ENCODE results near the gene RPS6KC1. TPM values are rescaled to one million over a fixed set of nuclear protein-coding genes. Genes with fewer than 3 reads are reported as not detected.
"Not testable (repeated sequence)": the region's sequence is repeated elsewhere in the genome, so short reads cannot be mapped to it uniquely, and the experiment has no call there.

The RPS6KC1 gene
- total RNA-seq, 2 donors from 2014 or later, result 9.2 to 10.1 TPM

DNA sequence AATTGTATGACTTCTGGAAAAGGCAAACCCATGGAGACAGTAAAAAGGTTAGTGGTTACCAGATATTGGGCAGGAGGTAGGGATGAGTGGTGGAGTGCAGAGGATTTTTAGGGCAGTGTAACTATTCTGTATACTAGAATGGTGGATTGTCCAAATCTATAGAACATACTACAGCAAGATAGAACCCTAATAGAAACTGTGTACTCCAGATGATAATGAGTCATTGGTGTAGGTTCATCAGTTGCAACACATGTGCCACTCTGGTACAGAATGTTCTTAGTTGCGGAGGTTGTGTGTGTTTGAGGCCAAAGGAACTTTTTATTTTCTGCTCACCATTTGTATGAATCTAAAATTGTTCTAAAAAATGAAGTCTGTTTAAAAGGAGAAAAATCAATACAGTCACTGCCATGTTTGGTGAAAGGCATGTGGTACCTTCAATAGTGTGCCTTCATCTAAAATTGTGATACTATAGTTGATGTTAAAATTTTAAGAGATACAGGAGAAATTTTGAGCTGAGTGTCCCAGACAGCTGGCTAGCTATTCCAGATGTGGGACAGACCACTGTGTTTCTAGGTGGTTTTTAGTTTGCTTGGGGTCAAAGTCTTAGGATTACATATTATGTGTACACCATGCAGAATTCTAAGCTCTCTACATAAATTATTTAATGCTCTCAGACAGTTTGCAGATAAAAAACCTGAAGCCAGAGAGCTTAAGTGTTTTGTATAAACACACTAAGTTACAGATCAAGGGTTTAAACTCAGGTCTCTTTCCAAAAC is 150.5 kb downstream of the RPS6KC1 start:
- no peaks in the 10 kb centered on the region for H3K4me1 ChIP-seq
- H3K9me3 ChIP-seq, result peaks cover 0 to 16% of the 10 kb centered on the region in 2 donors
- no peak overlapping the region for H3K27ac ChIP-seq
- peaks cover 10% of the 10 kb centered on the region for H3K36me3 ChIP-seq
- H3K27me3 ChIP-seq, result no peaks in the 10 kb centered on the region
- TF ChIP-seq, protein P1, sequence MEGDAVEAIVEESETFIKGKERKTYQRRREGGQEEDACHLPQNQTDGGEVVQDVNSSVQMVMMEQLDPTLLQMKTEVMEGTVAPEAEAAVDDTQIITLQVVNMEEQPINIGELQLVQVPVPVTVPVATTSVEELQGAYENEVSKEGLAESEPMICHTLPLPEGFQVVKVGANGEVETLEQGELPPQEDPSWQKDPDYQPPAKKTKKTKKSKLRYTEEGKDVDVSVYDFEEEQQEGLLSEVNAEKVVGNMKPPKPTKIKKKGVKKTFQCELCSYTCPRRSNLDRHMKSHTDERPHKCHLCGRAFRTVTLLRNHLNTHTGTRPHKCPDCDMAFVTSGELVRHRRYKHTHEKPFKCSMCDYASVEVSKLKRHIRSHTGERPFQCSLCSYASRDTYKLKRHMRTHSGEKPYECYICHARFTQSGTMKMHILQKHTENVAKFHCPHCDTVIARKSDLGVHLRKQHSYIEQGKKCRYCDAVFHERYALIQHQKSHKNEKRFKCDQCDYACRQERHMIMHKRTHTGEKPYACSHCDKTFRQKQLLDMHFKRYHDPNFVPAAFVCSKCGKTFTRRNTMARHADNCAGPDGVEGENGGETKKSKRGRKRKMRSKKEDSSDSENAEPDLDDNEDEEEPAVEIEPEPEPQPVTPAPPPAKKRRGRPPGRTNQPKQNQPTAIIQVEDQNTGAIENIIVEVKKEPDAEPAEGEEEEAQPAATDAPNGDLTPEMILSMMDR (IDR thresholded peaks at IDR 0.05), result no peak
- DNase-seq (ENCODE audit: low spot score), result no peak
- no peak overlapping the region for H3K4me3 ChIP-seq

DNA sequence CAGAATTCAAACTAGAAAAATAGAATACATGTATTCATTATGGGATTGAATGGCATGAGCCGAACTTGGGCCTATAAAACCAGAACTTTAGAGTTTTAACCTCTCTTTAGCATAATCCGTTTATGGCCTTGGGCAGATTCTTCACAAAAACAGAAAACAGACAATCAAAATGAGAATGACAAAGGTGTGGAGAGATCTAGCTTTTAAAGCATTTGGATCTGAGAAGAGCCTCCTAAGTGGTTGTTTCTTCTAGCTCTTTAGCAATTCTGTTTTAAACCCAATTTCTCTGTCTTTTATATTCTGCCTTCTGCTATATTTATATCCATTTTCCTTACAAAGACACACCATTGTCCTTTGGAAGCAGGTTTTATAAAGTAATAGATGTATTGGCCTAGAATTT is 160.2 kb downstream of the RPS6KC1 start:
- Histone ChIP-seq H3K4me1 (no peaks in the 10 kb centered on the region), H3K4me3 (no peak overlapping the region), H3K9me3 (no peaks in the 10 kb centered on the region), H3K27me3 (no peaks in the 10 kb centered on the region), H3K36me3 (peaks cover 13% of the 10 kb centered on the region), H3K27ac (no peak overlapping the region)
- TF ChIP-seq, protein P1 (IDR thresholded peaks at IDR 0.05), result no peak
- no peak for DNase-seq (ENCODE audit: low spot score)

DNA sequence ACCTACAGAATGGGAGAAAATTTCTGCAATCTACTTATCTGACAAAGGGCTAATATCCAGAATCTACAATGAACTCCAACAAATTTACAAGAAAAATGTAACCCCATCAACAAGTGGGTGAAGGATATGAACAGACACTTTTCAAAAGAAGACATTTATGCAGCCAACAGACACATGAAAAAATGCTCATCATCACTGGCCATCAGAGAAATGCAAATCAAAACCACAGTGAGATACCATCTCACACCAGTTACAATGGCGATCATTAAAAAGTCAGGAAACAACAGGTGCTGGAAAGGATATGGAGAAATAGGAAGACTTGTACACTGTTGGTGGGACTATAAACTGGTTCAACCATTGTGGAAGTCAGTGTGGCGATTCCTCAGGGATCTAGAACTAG is 168.0 kb downstream of the RPS6KC1 start:
- not testable (repeated sequence) for H3K36me3 ChIP-seq; H3K4me3 ChIP-seq; H3K4me1 ChIP-seq; H3K9me3 ChIP-seq; DNase-seq (ENCODE audit: low spot score); H3K27ac ChIP-seq; H3K27me3 ChIP-seq

DNA sequence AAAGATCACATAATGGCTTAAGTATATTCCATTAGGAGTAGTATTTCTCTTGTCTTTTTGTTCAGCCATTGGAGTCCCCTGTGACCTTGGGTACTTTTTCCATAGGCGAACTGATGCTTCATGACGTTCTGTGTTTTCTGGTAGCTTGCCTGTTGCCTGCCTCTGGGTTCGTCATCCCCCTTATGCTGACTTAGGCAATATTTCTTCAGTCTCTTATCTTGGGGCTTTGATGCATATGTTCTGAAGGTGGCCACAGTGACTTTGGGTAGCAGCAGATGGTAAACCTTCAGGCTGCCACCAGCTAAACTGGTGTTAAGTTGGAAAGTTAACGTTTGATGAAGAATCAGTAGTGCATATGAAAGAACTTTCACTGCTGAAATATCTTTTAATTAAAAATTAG is 170.2 kb downstream of the RPS6KC1 start:
- no peaks in the 10 kb centered on the region for H3K9me3 ChIP-seq
- H3K4me1 ChIP-seq, result no peaks in the 10 kb centered on the region
- H3K27ac ChIP-seq, result no peak overlapping the region
- H3K4me3 ChIP-seq, result no peak overlapping the region
- TF ChIP-seq, protein P1 (IDR thresholded peaks at IDR 0.05), result no peak
- DNase-seq (ENCODE audit: low spot score), result no peak
- no peaks in the 10 kb centered on the region for H3K36me3 ChIP-seq
- H3K27me3 ChIP-seq, result no peaks in the 10 kb centered on the region

DNA sequence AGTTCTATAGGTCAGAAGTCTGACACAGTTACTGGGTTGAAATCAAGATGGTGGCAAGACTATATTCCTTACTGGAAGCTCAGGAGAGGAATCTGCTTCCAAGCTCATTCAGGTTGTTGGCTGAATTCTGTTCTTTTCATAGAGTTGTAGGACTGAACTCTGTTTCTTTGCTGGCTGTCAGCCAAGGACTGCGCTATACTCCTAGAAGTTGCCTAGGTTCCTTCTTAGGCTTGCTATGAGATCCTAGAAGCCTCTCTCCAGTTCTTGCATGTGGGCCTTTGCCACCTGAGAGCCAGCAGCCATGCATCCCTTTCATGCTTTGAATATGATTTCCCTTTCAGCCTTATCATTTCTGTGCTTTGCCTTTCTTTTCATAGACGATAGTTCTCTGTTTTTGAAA is 176.4 kb downstream of the RPS6KC1 start:
- Histone ChIP-seq H3K4me3 (no peak overlapping the region), H3K27ac (no peak overlapping the region), H3K36me3 (peaks cover 3% of the 10 kb centered on the region), H3K4me1 (no peaks in the 10 kb centered on the region), H3K9me3 (no peaks in the 10 kb centered on the region), H3K27me3 (no peaks in the 10 kb centered on the region)
- TF ChIP-seq, protein P1 (IDR thresholded peaks at IDR 0.05), result no peak
- no peak for DNase-seq (ENCODE audit: low spot score)

DNA sequence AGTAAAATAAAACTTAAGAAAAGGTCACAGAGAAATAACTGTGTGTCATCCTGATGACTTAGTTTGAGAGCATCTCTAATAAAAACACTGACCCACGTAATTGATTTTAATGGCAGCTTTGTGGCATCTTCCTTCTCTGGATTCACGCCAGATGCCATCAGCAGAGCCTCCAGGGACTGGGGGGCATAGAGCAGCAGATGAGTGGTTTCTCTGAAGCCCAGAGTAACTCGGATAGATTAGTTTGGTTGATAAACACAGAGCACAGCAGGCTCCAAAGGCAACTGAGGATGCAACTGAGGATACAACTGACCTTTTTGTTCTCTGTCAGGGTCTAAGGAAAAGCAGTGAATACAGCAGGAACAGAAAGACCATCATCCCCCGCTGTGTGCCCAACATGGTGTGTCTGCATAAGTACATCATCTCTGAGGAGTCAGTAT is 180.8 kb downstream of the RPS6KC1 start:
- DNase-seq (ENCODE audit: low spot score), result no peak
- TF ChIP-seq, protein P1 (IDR thresholded peaks at IDR 0.05), result no peak
- peaks cover 5% of the 10 kb centered on the region for H3K36me3 ChIP-seq
- no peaks in the 10 kb centered on the region for H3K9me3 ChIP-seq
- H3K4me1 ChIP-seq, result no peaks in the 10 kb centered on the region
- H3K4me3 ChIP-seq, result no peak overlapping the region
- H3K27me3 ChIP-seq, result no peaks in the 10 kb centered on the region
- no peak overlapping the region for H3K27ac ChIP-seq
